ENCODE measurements around the gene MAPKAPK2. TPM values are rescaled to one million over a fixed set of nuclear protein-coding genes. Genes with fewer than 3 reads are reported as not detected.
A peak's percentile ranks its signal among the peaks of the same experiment; 100 is the strongest.
"Not testable (repeated sequence)": the region's sequence is repeated elsewhere in the genome, so short reads cannot be mapped to it uniquely, and the experiment has no call there.

The MAPKAPK2 gene
- 59.4 TPM for polyA plus RNA-seq (2012; ENCODE audit: low read depth, missing spikeins)

- TF ChIP-seq SPI1 (IDR thresholded peaks at IDR 0.05; ENCODE audit: low read depth, low read length) = no peak
- FAIRE-seq (no peak), DNase-seq (ENCODE audit: insufficient read length, low spot score) (peak; percentile 89)
Measured at GRCh38 chr1:206684478-206685333, at the start of gene MAPKAPK2. MAPKAPK2 (plus strand) TSS chr1:206684905; CDS start chr1:206685230, 325 bp downstream.

- TF ChIP-seq TAF1 (IDR thresholded peaks at IDR 0.05; ENCODE audit: low read depth, low read length) (no peak; the same call in 1 of the 2 replicates), POLR2A (IDR thresholded peaks at IDR 0.05; ENCODE audit: low read depth, low read length) (peak; percentile 83), POU2F2 (IDR thresholded peaks at IDR 0.05; ENCODE audit: low read depth, low read length) (peak; percentile 51; the same call in 1 of the 2 replicates), PAX5 (IDR thresholded peaks at IDR 0.05; ENCODE audit: insufficient read depth, low read length, severe bottlenecking) (peak; percentile 33), POLR2AphosphoS5 (IDR thresholded peaks at IDR 0.05; ENCODE audit: low read depth, low read length) (peak; percentile 77), SPI1 (IDR thresholded peaks at IDR 0.05; ENCODE audit: low read depth, low read length) (peak; percentile 42; the same call in 1 of the 2 replicates)
- peak; percentile 81 for DNase-seq (ENCODE audit: insufficient read length, low spot score)
- peak; percentile 98 for FAIRE-seq
Measured at GRCh38 chr1:206635080-206635977, 49.4 kb upstream of the MAPKAPK2 start, which contains the start of gene DYRK3. DYRK3 (plus strand) TSS chr1:206635536; CDS start chr1:206635704, 168 bp downstream.

- TF ChIP-seq PAX5 (IDR thresholded peaks at IDR 0.05; ENCODE audit: insufficient read depth, low read length, severe bottlenecking) (no peak), POLR2A (IDR thresholded peaks at IDR 0.05; ENCODE audit: low read depth, low read length) (no peak), SPI1 (IDR thresholded peaks at IDR 0.05; ENCODE audit: low read depth, low read length) (no peak), TAF1 (IDR thresholded peaks at IDR 0.05; ENCODE audit: low read depth, low read length) (no peak), POU2F2 (IDR thresholded peaks at IDR 0.05; ENCODE audit: low read depth, low read length) (no peak), POLR2AphosphoS5 (IDR thresholded peaks at IDR 0.05; ENCODE audit: low read depth, low read length) (no peak)
- DNase-seq (ENCODE audit: insufficient read length, low spot score) (no peak), FAIRE-seq (no peak)
Measured at GRCh38 chr1:206635978-206636345, 48.7 kb upstream of the MAPKAPK2 start.

GRCh38 chr1:206636671-206637070 lies 48.0 kb upstream of the MAPKAPK2 start:
- TF ChIP-seq POU2F2 (IDR thresholded peaks at IDR 0.05; ENCODE audit: low read depth, low read length) = no peak
- no peak for TF ChIP-seq POLR2A (IDR thresholded peaks at IDR 0.05; ENCODE audit: low read depth, low read length)
- TF ChIP-seq SPI1 (IDR thresholded peaks at IDR 0.05; ENCODE audit: low read depth, low read length) = no peak
- TF ChIP-seq TAF1 (IDR thresholded peaks at IDR 0.05; ENCODE audit: low read depth, low read length) = no peak
- no peak for TF ChIP-seq POLR2AphosphoS5 (IDR thresholded peaks at IDR 0.05; ENCODE audit: low read depth, low read length)
- TF ChIP-seq PAX5 (IDR thresholded peaks at IDR 0.05; ENCODE audit: insufficient read depth, low read length, severe bottlenecking) = no peak
- FAIRE-seq (no peak), DNase-seq (ENCODE audit: insufficient read length, low spot score) (no peak)

GRCh38 chr1:206637605-206638004 lies 47.1 kb upstream of the MAPKAPK2 start:
- DNase-seq (ENCODE audit: insufficient read length, low spot score) (no peak), FAIRE-seq (no peak)
- no peak for TF ChIP-seq POU2F2 (IDR thresholded peaks at IDR 0.05; ENCODE audit: low read depth, low read length)
- peak; percentile 88 for TF ChIP-seq SPI1 (IDR thresholded peaks at IDR 0.05; ENCODE audit: low read depth, low read length)

GRCh38 chr1:206642074-206642473 lies 42.6 kb upstream of the MAPKAPK2 start:
- not testable (repeated sequence) for FAIRE-seq; DNase-seq (ENCODE audit: insufficient read length, low spot score)

GRCh38 chr1:206643118-206643698 lies 41.5 kb upstream of the MAPKAPK2 start:
- TF ChIP-seq SPI1 (IDR thresholded peaks at IDR 0.05; ENCODE audit: low read depth, low read length) (no peak), TAF1 (IDR thresholded peaks at IDR 0.05; ENCODE audit: low read depth, low read length) (no peak), PAX5 (IDR thresholded peaks at IDR 0.05; ENCODE audit: insufficient read depth, low read length, severe bottlenecking) (no peak), POU2F2 (IDR thresholded peaks at IDR 0.05; ENCODE audit: low read depth, low read length) (no peak)
- DNase-seq (ENCODE audit: insufficient read length, low spot score) = no peak
- no peak for FAIRE-seq

GRCh38 chr1:206646504-206646903 lies 38.2 kb upstream of the MAPKAPK2 start:
- TF ChIP-seq POLR2AphosphoS5 (IDR thresholded peaks at IDR 0.05; ENCODE audit: low read depth, low read length) (no peak), POLR2A (IDR thresholded peaks at IDR 0.05; ENCODE audit: low read depth, low read length) (no peak), PAX5 (IDR thresholded peaks at IDR 0.05; ENCODE audit: insufficient read depth, low read length, severe bottlenecking) (no peak), TAF1 (IDR thresholded peaks at IDR 0.05; ENCODE audit: low read depth, low read length) (no peak), POU2F2 (IDR thresholded peaks at IDR 0.05; ENCODE audit: low read depth, low read length) (no peak)
- DNase-seq (ENCODE audit: insufficient read length, low spot score) = no peak
- FAIRE-seq = no peak

- FAIRE-seq (no peak), DNase-seq (ENCODE audit: insufficient read length, low spot score) (no peak)
- no peak for TF ChIP-seq POLR2AphosphoS5 (IDR thresholded peaks at IDR 0.05; ENCODE audit: low read depth, low read length)
- TF ChIP-seq PAX5 (IDR thresholded peaks at IDR 0.05; ENCODE audit: insufficient read depth, low read length, severe bottlenecking) = no peak
- TF ChIP-seq SPI1 (IDR thresholded peaks at IDR 0.05; ENCODE audit: low read depth, low read length) = no peak
- no peak for TF ChIP-seq TAF1 (IDR thresholded peaks at IDR 0.05; ENCODE audit: low read depth, low read length)
- TF ChIP-seq POU2F2 (IDR thresholded peaks at IDR 0.05; ENCODE audit: low read depth, low read length) = no peak
- TF ChIP-seq POLR2A (IDR thresholded peaks at IDR 0.05; ENCODE audit: low read depth, low read length) = no peak
Measured at GRCh38 chr1:206647224-206647623, 37.5 kb upstream of the MAPKAPK2 start.
